IMR-90 (cell line): ENCODE data around the gene TUBA8. TPM values are rescaled to one million over a fixed set of nuclear protein-coding genes. Genes with fewer than 3 reads are reported as not detected.

Source experiments
- ATAC-seq: fragments of 200-7000 bp; cut with Tn5 transposase; 2 replicates; pipeline ENCODE4 v1.9.1; 2020; ENCODE audit warnings: low read depth, mild to moderate bottlenecking, moderate library complexity
- BruUV-seq: library from RNA; stranded (reverse); fragments of 400-500 nt; replicated peaks from 2 replicates; lab custom pipeline; 2021; lab: Mats Ljungman, UMichigan
- CTCF ChIA-PET: fragments of 300-600 bp; formaldehyde crosslinking; extraction: SDS; loops from one replicate; lab custom pipeline; 2021; ENCODE audit warnings: antibody characterized with exemption; lab: Yijun Ruan, JAX
- POLR2A ChIA-PET: fragments of 300-600 bp; sonication (Branson Sonifier 250); formaldehyde crosslinking; loops from one replicate; lab custom pipeline; 2022; ENCODE audit warnings: antibody characterized with exemption; ENCODE audit not compliant: unreplicated experiment; lab: Charles Lee
- DNase-seq: peaks from one replicate; pipeline ENCODE4 v3.0.0; 2013
- H2AFZ ChIP-seq: replicated peaks from 2 replicates; pipeline ENCODE3; 2013; ENCODE audit warnings: low read length, mild to moderate bottlenecking; ENCODE audit not compliant: poor library complexity
- H2AK5ac ChIP-seq: 2 replicates; pipeline ENCODE4 v1.6.1; 2013; ENCODE audit warnings: low read depth, low read length, inconsistent platforms
- H2AK9ac ChIP-seq: replicated peaks from 2 replicates; pipeline ENCODE3; 2013; ENCODE audit warnings: mild to moderate bottlenecking, low read depth, low read length, moderate library complexity; ENCODE audit not compliant: poor library complexity
- H2BK120ac ChIP-seq: 2 replicates; pipeline ENCODE4 v1.6.1; 2013; ENCODE audit warnings: low read depth, low read length, inconsistent platforms
- H2BK15ac ChIP-seq: 3 replicates; pipeline ENCODE4 v1.6.1; 2013; ENCODE audit warnings: low read depth, low read length, inconsistent platforms
- H2BK20ac ChIP-seq: 2 replicates; pipeline ENCODE4 v1.6.1; 2013; ENCODE audit warnings: low read depth, mild to moderate bottlenecking, inconsistent platforms, low read length, moderate library complexity
- H2BK5ac ChIP-seq: 2 replicates; pipeline ENCODE4 v1.6.1; 2013; ENCODE audit warnings: mild to moderate bottlenecking, low read depth, low read length, inconsistent platforms; ENCODE audit not compliant: poor library complexity, severe bottlenecking
- H3K14ac ChIP-seq: replicated peaks from 2 replicates; pipeline ENCODE4 v1.6.1; 2013; ENCODE audit warnings: low read depth, low read length, inconsistent platforms
- H3K18ac ChIP-seq: 2 replicates; pipeline ENCODE4 v1.6.1; 2013; ENCODE audit warnings: low read depth, low read length, control low read depth
- H3K23ac ChIP-seq: 2 replicates; pipeline ENCODE4 v1.6.1; 2013; ENCODE audit warnings: low read depth, low read length, inconsistent platforms
- H3K27ac ChIP-seq: 2 replicates; pipeline ENCODE4 v1.5.1; 2013; ENCODE audit warnings: mild to moderate bottlenecking, control low read depth, low read length; ENCODE audit not compliant: insufficient read depth
- H3K27me3 ChIP-seq: 2 replicates; pipeline ENCODE4 v1.6.1; 2013; ENCODE audit warnings: low read length; ENCODE audit not compliant: control insufficient read depth, insufficient read depth
- H3K36me3 ChIP-seq: 2 replicates; pipeline ENCODE4 v1.6.1; 2013; ENCODE audit warnings: low read length, mixed read lengths; ENCODE audit not compliant: control insufficient read depth, insufficient read depth
- H3K4ac ChIP-seq: 2 replicates; pipeline ENCODE4 v1.6.1; 2013; ENCODE audit warnings: low read depth, low read length, inconsistent platforms
- H3K4me1 ChIP-seq: 2 replicates; pipeline ENCODE4 v1.6.1; 2013; ENCODE audit warnings: low read length, mixed read lengths; ENCODE audit not compliant: control insufficient read depth, insufficient read depth
- H3K4me2 ChIP-seq: 2 replicates; pipeline ENCODE4 v1.6.1; 2013; ENCODE audit warnings: low read depth, mild to moderate bottlenecking, control low read depth, low read length, moderate library complexity
- H3K4me3 ChIP-seq: 2 replicates; pipeline ENCODE4 v1.5.1; 2013; ENCODE audit warnings: low read depth, mild to moderate bottlenecking, control low read depth, low read length, moderate library complexity; ENCODE audit not compliant: insufficient read depth
- H3K56ac ChIP-seq: 2 replicates; pipeline ENCODE4 v1.6.1; 2013; ENCODE audit warnings: low read length, inconsistent platforms; ENCODE audit not compliant: insufficient read depth; ENCODE audit errors: extremely low read depth
- H3K79me1 ChIP-seq, 2 experiments: 2 replicates each; pipeline ENCODE4 v1.6.1; 2013; ENCODE audit warnings: low read length in 2 of 2, inconsistent platforms in 1 of 2, low read depth in 1 of 2
- H3K9ac ChIP-seq: 2 replicates; pipeline ENCODE4 v1.6.1; 2013; ENCODE audit warnings: low read depth, low read length, control low read depth
- H3K9me1 ChIP-seq: 2 replicates; pipeline ENCODE4 v1.6.1; 2013; ENCODE audit warnings: low read length, inconsistent platforms; ENCODE audit not compliant: insufficient read depth
- H3K9me3 ChIP-seq: 2 replicates; pipeline ENCODE4 v1.6.1; 2013; ENCODE audit warnings: low read length; ENCODE audit not compliant: control insufficient read depth, insufficient read depth
- H4K20me1 ChIP-seq: 2 replicates; pipeline ENCODE4 v1.6.1; 2013; ENCODE audit warnings: low read length, inconsistent platforms; ENCODE audit not compliant: insufficient read depth
- H4K5ac ChIP-seq: 2 replicates; pipeline ENCODE4 v1.6.1; 2013; ENCODE audit warnings: mild to moderate bottlenecking, low read depth, low read length, control low read depth
- H4K8ac ChIP-seq, 2 experiments: 2 replicates each; pipeline ENCODE4 v1.6.1; 2013; ENCODE audit warnings: low read depth in 2 of 2, low read length in 2 of 2, control low read depth in 1 of 2, inconsistent platforms in 1 of 2
- H4K91ac ChIP-seq: 2 replicates; pipeline ENCODE4 v1.6.1; 2013; ENCODE audit warnings: low read depth, low read length, inconsistent platforms; ENCODE audit not compliant: insufficient read depth
- BHLHE40 ChIP-seq: fragments of 150-350 bp; IDR thresholded peaks from 2 replicates; pipeline ENCODE4 v1.6.1; 2016; ENCODE audit warnings: mild to moderate bottlenecking, low read depth, low read length
- CHD1 ChIP-seq: IDR thresholded peaks from 2 replicates; pipeline ENCODE4 v1.6.1; 2012; ENCODE audit warnings: low read depth, low read length, improper control_type of control experiment
- FOS ChIP-seq: fragments of 150-350 bp; IDR thresholded peaks from 2 replicates; pipeline ENCODE4 v1.6.1; 2016; ENCODE audit warnings: low read depth, low read length
- MAFK ChIP-seq: IDR thresholded peaks from 2 replicates; pipeline ENCODE4 v1.6.1; 2012; ENCODE audit warnings: low read depth, low read length, improper control_type of control experiment
- MAZ ChIP-seq: IDR thresholded peaks from 2 replicates; pipeline ENCODE4 v1.6.1; 2012; ENCODE audit warnings: low read depth, mild to moderate bottlenecking, low read length, improper control_type of control experiment, moderate library complexity, borderline replicate concordance
- MXI1 ChIP-seq: IDR thresholded peaks from 2 replicates; pipeline ENCODE4 v1.6.1; 2012; ENCODE audit warnings: low read depth, mild to moderate bottlenecking, low read length, moderate library complexity, borderline replicate concordance
- POLR2A ChIP-seq: IDR thresholded peaks from 2 replicates; pipeline ENCODE4 v1.6.1; 2012; ENCODE audit warnings: mild to moderate bottlenecking, low read depth, low read length
- RAD21 ChIP-seq: IDR thresholded peaks from 2 replicates; pipeline ENCODE4 v1.6.1; 2012; ENCODE audit warnings: low read length, improper control_type of control experiment
- RCOR1 ChIP-seq: IDR thresholded peaks from 2 replicates; pipeline ENCODE4 v1.6.1; 2012; ENCODE audit warnings: mild to moderate bottlenecking, low read length, improper control_type of control experiment; ENCODE audit not compliant: insufficient replicate concordance
- RFX5 ChIP-seq: IDR thresholded peaks from 2 replicates; pipeline ENCODE4 v1.8.0; 2012; ENCODE audit warnings: low read depth, mild to moderate bottlenecking, low read length, moderate library complexity
- USF2 ChIP-seq: fragments of 150-350 bp; IDR thresholded peaks from 2 replicates; pipeline ENCODE4 v1.6.1; 2017; ENCODE audit warnings: mild to moderate bottlenecking, antibody characterized with exemption, low read length, low read depth
- WGBS, 2 experiments: methylation state at CpG; one replicate each; pipeline versions ENCODE4 v1.1.5 to v1.1.7; 2013; ENCODE audit warnings: missing lambda C conversion rate in 2 of 2; ENCODE audit not compliant: insufficient read length in 1 of 2; ENCODE audit errors: extremely low coverage in 2 of 2; 5-methylcytosine and 5-hydroxymethylcytosine counted together
- dilution Hi-C: fragments of 300-500 bp; cut with HindIII; formaldehyde crosslinking; loops from one replicate; pipeline ENCODE4 v1.14.3; 2018; ENCODE audit warnings: low sequenced_read_pairs; ENCODE audit not compliant: unreplicated experiment
- in situ Hi-C: fragments of 300-500 bp; cut with MboI; formaldehyde crosslinking; loops from 3 replicates; pipeline ENCODE4 v1.14.3; 2019; ENCODE audit warnings: low sequenced_read_pairs, inconsistent platforms, mixed read lengths
- intact Hi-C: fragments of 100-400 bp; cut with micrococcal nuclease; formaldehyde crosslinking; loops from 2 replicates; pipeline ENCODE4 v1.10.0; 2022
- polyA plus RNA-seq, 3 experiments: library from polyadenylated mRNA; depleted of rRNA; stranded (reverse); fragments of >200 nt; gene quantifications; 2 replicates each; pipeline ENCODE4 v1.2.3, GENCODE V29; 2012; ENCODE audit warnings: low replicate concordance in 1 of 3
- total RNA-seq: library from RNA; depleted of rRNA; stranded (reverse); fragments of >200 nt; gene quantifications from 2 replicates; pipeline ENCODE4 v1.2.3, GENCODE V29; 2012
- TF ChIP-seq, protein P1 (sequence below): fragments of 150-350 bp; IDR thresholded peaks from 2 replicates; pipeline ENCODE4 v1.6.1; 2016; ENCODE audit warnings: low read depth, mild to moderate bottlenecking, low read length, moderate library complexity, borderline replicate concordance

TUBA8 gene
- total and polyA plus RNA-seq, 2 of the 4 experiments (the other 2 are of a cell fraction): 1.4 to 2.2 TPM

- no peak overlapping the region for H2AK5ac ChIP-seq
Observed at GRCh38 chr22:18114495-18114894, 3.9 kb downstream of the TUBA8 start.

More at GRCh38 chr22:18114495-18114894, 3.9 kb downstream of the TUBA8 start:
- Histone ChIP-seq H3K23ac (no peak overlapping the region), H3K36me3 (no peaks in the 10 kb centered on the region), H2BK5ac (no peak overlapping the region), H3K4ac (no peak overlapping the region), H3K27ac (no peak overlapping the region), H3K4me3 (no peak overlapping the region), H2BK20ac (no peak overlapping the region), H3K9ac (no peak overlapping the region), H2AFZ (no peak overlapping the region), H4K20me1 (no peaks in the 10 kb centered on the region), H4K91ac (no peak overlapping the region), H3K4me1 (peaks cover 3% of the 10 kb centered on the region; the same call in 1 of the 2 replicates), H2AK9ac (no peak overlapping the region), H3K9me1 (no peaks in the 10 kb centered on the region), H3K14ac (no peak overlapping the region), H3K9me3 (no peaks in the 10 kb centered on the region), H3K56ac (no peak overlapping the region), H3K4me2 (no peak overlapping the region), H4K5ac (no peak overlapping the region), H2BK120ac (no peak overlapping the region), H3K18ac (no peak overlapping the region), H3K27me3 (peaks cover 10% of the 10 kb centered on the region; the same call in 1 of the 2 replicates), H3K79me1 (no peaks in the 10 kb centered on the region), H2BK15ac (no peak overlapping the region), H4K8ac (no peak overlapping the region)
- CTCF ChIA-PET: no interaction called here
- TF ChIP-seq MAFK: no peak
- no peak for TF ChIP-seq MXI1
- TF ChIP-seq POLR2A: no peak
- no peak for TF ChIP-seq CHD1
- no peak for TF ChIP-seq FOS
- no peak for TF ChIP-seq RFX5
- no peak for TF ChIP-seq RCOR1
- no peak for TF ChIP-seq USF2
- TF ChIP-seq, protein P1, sequence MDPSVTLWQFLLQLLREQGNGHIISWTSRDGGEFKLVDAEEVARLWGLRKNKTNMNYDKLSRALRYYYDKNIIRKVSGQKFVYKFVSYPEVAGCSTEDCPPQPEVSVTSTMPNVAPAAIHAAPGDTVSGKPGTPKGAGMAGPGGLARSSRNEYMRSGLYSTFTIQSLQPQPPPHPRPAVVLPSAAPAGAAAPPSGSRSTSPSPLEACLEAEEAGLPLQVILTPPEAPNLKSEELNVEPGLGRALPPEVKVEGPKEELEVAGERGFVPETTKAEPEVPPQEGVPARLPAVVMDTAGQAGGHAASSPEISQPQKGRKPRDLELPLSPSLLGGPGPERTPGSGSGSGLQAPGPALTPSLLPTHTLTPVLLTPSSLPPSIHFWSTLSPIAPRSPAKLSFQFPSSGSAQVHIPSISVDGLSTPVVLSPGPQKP: no peak
- TF ChIP-seq RAD21: no peak
- TF ChIP-seq MAZ: no peak
- TF ChIP-seq BHLHE40: no peak
- ATAC-seq: no peak
- intact Hi-C loops: no loop called here
- WGBS, 2 experiments: no CpG with 5 or more reads among the region's 4 CpGs
- DNase-seq: no peak
- in situ Hi-C loops: no loop called here
- POLR2A ChIA-PET: no interaction called here
- dilution Hi-C loops: no loop called here
- BruUV-seq: no TSS peak
